Breast epithelium (tissue), 3 donors: Measurements from ENCODE around the gene PRKG1.

Source experiments
- CTCF ChIP-seq, 3 donors: fragments of 450-650 bp; IDR thresholded peaks; one replicate each; pipeline ENCODE4 v1.5.1; 2016 to 2017; ENCODE audit warnings: antibody characterized with exemption in 3 of 3, mild to moderate bottlenecking in 3 of 3, moderate library complexity in 3 of 3
- POLR2A ChIP-seq: fragments of 450-650 bp; IDR thresholded peaks from one replicate; pipeline ENCODE4 v1.6.1; 2016; ENCODE audit warnings: antibody characterized with exemption, mild to moderate bottlenecking, moderate library complexity

- TF ChIP-seq POLR2A, result no peak
- TF ChIP-seq CTCF (IDR thresholded peaks at IDR 0.05), result no peak
Measured at GRCh38 chr10:51125518-51125917, 51.2 kb downstream of the PRKG1 start.
